Measurements from ENCODE around the gene ZCCHC24. TPM values are rescaled to one million over a fixed set of nuclear protein-coding genes. Genes with fewer than 3 reads are reported as not detected.

Gene ZCCHC24
- total RNA-seq, 1 experiment from 2014 or later = 3.3 TPM

DNA sequence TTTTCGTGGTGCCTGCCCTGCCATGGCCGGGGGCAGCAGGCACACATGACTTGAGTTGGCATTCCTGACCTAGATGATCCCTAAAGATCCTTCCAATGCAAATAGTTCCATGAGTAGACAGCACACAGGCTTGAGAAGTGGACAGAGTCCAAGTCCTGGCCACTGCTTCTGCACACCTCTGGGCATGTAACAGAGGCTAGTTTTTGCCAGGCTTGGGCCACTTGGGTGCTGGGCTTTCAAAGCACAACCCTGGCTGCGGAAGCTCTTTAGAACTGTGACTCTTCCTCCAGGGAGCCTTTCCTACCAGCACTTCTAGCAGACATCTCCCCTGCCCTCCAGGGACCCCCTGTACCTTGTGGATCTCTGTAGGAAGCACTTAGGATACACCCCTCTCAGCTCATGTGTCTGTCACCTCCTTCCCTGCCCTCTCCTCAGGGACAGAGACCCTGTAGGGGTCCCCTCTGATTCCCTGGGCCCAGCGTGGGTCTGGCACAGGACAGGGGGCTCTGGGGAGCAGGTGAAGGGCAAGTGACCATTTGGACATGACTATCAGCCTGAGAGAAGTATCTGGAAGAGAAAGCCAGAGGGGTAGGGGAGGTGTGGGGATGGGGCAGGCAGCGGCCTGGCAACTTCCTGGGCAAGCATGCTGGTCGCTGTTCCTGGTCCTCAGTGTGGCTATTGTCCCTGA is 36.2 kb downstream of the ZCCHC24 start:
- in situ Hi-C loops (cut with HindIII; ENCODE audit: low pct_unique_long_range_greater_than_20kb, low sequenced_read_pairs) = no loop called here
- no peak for DNase-seq (ENCODE audit: low read depth, low spot score)

DNA sequence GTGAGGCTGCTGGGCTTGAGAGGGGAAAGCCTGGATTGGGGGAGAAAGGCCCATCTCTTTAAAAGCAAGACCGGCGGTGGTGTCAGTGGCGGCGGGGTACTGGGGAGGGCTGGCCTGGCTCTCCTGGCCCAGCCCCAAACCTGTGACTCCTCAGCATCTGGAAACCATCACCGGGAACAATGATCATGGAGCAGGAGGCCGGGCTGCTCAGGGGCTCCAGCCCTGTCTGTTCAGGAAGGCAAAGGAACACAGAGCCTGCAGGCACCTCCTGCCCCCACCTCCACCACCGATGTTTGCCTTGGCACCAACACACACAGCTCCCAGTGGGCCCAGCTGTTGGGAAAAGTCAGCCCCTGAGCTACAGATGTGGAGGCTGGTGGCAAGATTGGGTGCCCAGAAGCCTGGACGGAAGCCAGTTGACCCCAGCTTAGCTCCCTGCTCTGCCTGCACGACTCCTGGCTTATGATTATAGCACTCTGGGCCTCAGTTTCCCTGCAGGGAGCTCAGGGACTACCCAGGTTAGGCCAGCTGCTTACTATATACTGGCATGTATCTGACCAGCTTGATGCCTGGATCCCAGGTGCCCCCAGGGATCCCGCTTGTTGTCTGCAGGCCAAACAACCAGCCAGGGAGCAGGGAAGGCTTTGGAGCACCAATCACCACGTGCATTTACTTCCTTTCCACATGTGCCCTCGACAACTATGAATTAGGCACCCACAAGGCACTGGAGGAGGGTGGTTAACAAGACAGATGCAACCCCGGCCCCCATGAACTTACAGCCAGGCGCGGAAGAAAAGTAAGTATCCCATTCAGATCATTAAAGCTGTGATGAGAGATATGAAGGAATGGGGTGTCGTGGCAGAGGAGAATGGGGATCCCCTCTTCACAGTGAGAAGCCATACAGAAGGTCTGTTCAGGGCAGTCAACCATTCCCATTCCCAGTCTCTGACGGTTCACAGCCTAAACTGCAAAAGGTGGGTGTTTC is 37.3 kb downstream of the ZCCHC24 start:
- in situ Hi-C loops (cut with HindIII; ENCODE audit: low pct_unique_long_range_greater_than_20kb, low sequenced_read_pairs) = no loop called here
- no peak for DNase-seq (ENCODE audit: low read depth, low spot score)

DNA sequence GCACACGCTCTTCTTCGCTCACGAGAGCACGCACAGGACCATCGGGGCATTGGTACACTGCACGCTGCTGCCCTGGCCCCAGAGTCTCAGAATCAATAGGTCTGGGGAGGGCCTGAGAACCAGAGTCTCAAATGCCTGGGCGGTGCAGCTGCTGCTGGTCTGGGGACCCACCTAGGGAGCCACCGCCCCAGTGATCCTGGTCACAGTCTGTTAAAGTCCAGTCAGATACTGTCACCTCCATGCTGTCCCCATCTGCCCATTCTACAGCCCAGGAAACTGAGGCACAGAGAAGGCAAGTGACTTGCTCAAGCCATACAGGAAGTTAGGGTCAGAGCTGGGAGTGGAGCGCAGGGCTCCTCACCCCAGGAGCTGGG is 38.0 kb downstream of the ZCCHC24 start:
- DNase-seq (ENCODE audit: low read depth, low spot score) = no peak
- in situ Hi-C loops (cut with HindIII; ENCODE audit: low pct_unique_long_range_greater_than_20kb, low sequenced_read_pairs) = no loop called here

DNA sequence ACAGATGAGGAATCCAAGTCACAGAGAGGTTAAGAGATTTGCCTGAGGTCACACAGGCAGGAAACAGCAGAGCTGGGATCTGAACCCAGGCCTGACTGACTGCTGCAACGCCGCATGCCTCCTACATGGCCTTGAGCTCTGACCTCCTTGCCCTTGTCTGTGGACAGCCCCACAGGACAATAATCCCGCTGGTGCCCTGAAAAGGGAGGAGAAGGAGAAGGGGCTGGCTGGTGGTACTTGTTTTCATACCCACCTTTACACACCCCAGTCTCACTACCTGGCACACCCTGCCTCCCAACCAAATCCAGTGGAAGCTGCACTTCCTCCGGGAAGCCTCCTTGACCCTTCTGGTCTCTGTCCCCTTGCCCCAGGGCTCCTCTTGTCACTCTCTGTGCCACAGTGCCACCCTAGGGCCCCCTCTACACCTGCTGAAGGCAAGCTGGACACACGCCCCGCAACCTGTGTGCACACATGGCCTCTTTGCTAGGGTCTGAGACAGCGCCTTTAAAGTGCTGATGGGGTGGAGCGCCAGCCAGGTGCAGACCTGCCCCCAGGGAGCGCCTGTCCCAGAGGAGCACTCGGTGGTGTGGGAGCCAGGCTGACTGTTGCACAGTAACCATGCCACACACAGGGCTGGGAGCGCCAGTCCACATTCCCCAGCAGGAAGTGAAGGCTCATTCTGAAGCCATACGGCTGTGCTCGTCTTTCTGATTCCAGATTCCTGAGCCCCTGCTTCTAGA is 38.6 kb downstream of the ZCCHC24 start:
- DNase-seq (ENCODE audit: low read depth, low spot score) = no peak
- in situ Hi-C loops (cut with HindIII; ENCODE audit: low pct_unique_long_range_greater_than_20kb, low sequenced_read_pairs) = no loop called here

DNA sequence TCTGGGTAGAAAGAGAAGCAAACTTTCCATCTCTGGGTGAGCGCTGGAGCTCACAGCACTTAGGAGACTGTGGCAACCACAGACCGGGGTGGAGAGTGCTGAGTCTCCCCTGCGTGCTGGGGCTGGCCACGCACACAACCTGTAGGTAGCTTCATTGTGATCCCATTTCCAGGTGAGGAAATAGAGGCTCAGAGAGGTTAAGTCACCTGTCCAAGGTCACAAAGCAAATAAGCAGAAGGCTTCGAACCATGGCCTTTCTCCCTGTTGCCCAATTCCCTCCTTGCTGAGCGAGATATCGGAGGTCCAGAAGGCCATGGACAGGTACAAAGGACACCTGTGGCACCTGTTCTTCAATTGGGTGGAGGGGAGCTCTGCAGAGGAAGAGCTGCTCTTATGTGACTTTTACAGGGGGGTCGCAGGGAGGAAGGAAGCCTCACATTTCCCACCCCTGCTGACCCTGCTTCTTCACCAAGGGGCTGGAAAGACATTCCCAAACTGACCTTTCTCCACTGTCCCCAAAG is 39.4 kb downstream of the ZCCHC24 start:
- in situ Hi-C loops (cut with HindIII; ENCODE audit: low pct_unique_long_range_greater_than_20kb, low sequenced_read_pairs) = no loop called here
- DNase-seq (ENCODE audit: low read depth, low spot score) = no peak

DNA sequence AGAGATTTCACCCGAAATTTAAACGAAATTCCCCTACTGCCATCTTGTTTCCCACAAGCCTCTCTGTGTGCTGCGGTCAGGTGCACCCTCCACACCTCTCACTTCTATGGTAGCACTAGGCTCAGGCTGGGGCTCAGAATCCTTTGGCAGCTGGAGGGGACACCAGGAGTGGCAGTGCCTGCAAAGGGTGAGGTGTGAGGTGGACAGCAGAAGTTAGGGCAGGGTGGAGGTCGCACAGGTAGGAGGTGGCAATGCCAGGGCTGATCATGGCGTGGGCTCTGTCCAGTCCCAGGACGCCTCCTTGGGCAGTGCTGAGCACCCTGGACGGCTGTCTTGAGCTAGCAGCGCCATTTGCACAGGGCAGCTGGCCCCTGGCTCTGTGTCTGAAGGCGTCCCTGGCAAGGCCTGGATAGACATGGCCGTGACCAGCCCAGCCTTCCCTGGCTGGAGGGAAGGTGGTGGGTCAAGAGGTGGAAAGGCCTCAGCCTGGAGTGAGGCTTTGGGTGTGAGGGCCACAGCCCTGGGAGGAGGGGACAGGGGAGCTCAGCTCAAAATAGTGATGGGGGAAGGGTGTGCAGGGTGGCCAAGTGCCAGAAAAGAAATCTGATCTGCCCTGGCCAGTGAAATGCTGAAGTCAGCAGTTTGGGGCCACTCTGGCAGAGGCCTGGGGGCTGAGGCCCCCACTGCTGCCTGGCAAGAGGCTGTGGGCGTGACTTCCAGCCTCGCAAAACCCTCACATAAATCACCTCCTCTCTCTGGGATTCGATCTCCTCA is 40.0 kb downstream of the ZCCHC24 start:
- no peak for DNase-seq (ENCODE audit: low read depth, low spot score)
- in situ Hi-C loops (cut with HindIII; ENCODE audit: low pct_unique_long_range_greater_than_20kb, low sequenced_read_pairs) = no loop called here

DNA sequence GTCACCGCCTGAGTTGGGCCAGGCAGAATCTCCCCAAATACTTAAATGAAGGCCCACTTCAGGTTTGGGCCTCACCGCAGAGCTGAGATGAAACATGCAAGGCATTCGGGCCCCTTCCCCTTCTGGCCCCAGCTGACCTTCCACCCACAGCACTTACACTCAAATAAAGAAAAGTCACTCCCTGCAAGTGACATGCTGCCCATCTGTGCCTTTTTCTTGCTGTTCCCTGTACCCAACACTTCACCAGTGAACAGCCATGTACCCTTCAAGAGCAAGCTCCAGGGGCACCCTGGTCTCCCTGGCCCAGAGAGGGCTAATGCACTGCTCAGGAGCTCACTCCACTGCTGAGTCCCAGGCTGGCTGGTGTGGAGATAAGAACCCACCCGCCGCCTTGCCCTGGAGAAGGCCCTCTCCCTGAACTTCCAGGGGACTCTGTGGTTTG is 40.7 kb downstream of the ZCCHC24 start:
- in situ Hi-C loops (cut with HindIII; ENCODE audit: low pct_unique_long_range_greater_than_20kb, low sequenced_read_pairs) = no loop called here
- DNase-seq (ENCODE audit: low read depth, low spot score) = no peak

DNA sequence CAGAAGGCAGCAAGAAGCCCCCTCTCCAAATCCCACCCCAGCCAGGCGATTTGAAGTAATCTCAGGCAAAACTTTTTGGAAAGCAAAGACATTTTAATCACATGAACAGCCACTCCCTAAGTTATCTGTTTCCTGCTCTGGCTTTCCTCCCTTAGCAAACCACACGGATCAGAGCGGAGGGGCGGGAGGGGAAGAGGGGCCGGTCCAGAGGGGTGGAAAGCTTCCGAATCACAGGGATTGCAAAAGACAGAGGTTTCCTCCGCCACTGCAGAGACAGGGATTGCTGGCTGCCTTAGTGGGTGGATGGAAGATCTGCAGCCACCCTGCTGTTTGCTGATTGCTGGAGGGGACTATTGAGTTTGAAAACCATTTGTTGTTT is 41.2 kb downstream of the ZCCHC24 start:
- in situ Hi-C loops (cut with HindIII; ENCODE audit: low pct_unique_long_range_greater_than_20kb, low sequenced_read_pairs) = no loop called here
- DNase-seq (ENCODE audit: low read depth, low spot score) = peak; percentile 20

DNA sequence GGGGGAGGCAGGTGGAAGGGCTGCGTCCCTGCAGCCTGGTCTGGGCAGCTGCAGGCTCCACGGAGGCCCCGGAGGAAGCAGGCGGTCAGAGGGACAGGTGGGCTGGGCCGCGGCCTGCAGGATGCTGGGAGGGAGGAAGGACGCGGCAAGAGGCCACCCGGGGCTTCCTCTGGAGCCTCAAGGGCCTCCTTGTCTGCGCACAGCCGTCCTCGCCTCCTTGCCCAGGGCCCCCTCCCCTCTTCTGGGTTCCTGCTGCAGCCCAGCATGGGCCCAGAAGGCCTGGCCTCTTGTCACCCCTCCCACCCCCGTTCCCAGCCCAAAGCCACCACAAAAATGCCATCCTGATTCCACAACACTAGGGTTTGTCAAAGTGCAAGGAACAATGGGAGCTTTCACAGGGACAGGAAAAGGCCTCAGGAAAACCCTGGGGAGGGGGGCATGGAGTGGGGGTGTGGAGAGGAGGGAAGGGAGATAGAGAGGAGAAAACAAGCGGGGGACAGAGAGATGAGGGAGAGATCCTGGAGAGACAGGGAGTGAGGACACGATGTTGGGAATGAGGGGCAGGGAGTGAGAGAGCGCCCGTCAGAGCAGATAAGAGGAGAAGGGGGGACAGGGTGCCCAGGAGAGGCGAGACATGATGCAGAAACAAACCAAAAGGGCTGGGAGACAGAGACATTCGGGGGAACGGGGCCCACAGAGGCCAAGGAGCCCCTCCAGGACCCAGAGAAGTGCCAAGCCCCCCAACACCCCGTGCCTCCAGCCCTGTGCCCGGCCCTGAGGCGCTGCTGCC is 41.8 kb downstream of the ZCCHC24 start:
- in situ Hi-C loops (cut with HindIII; ENCODE audit: low pct_unique_long_range_greater_than_20kb, low sequenced_read_pairs) = no loop called here
- peak; percentile 72 for DNase-seq (ENCODE audit: low read depth, low spot score)

DNA sequence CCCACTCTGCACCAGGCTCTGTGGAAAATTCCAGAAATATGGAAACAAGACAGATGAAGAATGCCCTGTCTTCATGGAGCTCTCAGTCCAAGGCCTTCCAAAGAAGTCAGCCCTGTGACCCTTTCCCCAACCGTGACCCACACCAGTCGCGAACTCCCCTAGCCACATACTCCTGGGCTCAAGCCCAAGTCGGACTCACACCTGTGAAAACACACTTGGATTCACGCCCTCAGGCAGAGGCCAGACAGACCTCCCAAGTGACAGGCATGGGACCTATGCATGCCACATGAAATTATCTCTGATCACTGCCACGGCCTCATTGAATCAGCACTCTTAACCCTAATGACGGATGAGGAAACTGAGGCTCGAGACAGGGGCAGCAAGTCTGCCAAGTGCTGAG is 42.5 kb downstream of the ZCCHC24 start:
- in situ Hi-C loops (cut with HindIII; ENCODE audit: low pct_unique_long_range_greater_than_20kb, low sequenced_read_pairs) = no loop called here
- no peak for DNase-seq (ENCODE audit: low read depth, low spot score)

DNA sequence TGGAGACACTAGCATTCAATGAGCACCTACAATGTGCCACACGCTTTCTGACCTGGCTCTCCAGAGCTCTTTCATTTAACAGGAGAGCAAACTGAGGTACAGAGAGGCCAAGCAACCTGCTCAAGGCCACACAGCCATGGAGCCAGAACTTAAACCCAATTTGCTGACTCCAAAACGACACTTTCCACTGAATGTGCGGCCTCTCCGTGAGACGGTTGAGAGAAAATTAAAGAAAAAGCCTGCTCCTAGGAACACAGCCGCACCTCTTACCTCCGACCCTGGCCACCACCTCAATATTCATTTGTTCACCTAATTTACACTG is 42.8 kb downstream of the ZCCHC24 start:
- in situ Hi-C loops (cut with HindIII; ENCODE audit: low pct_unique_long_range_greater_than_20kb, low sequenced_read_pairs) = no loop called here
- DNase-seq (ENCODE audit: low read depth, low spot score) = no peak

DNA sequence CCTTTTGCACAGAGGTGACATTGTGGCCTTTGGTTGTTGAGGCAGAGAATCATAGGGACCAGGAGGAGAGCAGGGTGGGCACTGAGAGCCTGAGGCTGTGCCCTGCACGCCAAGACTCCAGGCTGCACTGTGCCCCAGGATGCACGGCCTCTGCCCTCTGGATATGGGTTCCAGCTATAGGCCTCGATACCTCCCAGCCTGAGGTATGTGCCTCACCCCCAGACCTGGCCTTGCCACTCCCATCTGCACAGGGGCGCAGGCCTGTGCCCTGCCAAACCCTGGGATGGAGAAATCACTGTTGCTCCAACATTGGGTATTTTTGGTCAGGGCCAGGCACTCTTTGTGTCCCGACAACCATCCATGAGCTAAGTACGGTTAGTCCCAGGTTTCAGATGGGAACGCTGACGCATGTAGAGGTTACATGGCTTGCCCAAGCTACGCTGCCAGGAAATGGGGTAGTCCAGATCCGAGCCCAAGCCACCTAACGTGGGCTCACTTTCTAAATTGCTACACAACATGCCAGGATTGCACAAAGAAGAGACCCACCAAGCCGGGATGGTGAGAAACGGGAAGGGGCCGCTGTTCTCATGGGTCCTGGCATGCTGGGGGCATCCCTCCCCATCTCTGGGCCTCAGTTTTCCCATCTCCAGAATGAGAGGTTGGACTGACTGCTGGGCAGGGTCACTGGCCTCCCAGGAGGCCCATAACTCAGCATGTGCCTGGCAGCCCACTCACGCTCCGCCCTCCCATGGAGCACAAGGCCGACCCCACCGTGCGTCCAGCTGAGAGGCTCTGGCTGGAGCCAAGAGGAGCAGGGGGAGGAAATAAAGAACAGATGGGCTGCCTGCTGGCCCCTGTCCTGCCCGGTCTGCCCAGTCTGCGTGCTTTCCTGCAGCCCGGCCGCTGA is 44.2 kb downstream of the ZCCHC24 start:
- in situ Hi-C loops (cut with HindIII; ENCODE audit: low pct_unique_long_range_greater_than_20kb, low sequenced_read_pairs) = no loop called here
- DNase-seq (ENCODE audit: low read depth, low spot score) = no peak

DNA sequence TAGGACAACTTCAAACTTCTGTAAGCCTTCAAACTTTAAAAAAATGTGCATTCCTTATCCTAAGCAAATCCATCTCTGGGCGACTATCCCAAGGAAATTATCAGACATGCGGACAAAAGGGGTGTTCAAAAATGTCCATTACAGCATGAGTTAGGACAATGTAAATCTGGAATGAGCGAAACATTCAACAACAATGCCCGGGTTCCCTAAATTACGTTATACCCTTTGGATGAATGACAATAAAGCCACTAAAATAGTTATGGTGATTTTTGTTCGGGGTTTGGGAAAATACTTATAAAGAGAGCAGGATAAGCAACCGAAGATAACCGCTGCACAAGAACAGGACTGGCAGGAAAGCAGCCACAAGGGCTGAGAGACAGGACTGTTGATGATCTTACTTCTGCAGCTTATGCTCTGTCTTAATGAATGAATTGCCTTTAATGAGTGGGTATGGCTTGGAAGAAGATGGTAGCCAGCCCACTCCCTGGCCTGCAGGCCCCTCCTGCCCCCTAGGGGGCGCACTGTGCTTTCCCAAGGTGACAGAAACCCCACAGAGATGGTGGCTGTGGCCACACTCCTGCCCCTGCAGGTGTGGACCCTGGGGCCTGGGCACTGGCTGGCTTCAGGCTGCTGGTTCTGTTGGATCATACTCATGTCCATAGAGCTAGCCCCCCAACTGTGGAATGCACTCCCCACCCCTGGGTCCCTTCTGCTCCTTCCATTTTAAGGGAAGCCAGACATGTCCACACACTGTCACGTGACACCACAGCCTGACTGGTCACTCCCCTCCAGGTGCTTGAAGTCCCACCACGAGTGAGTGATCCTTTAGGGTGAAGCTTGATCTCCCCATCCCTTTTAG is 45.0 kb downstream of the ZCCHC24 start:
- peak; percentile 63 for DNase-seq (ENCODE audit: low read depth, low spot score)
- in situ Hi-C loops (cut with HindIII; ENCODE audit: low pct_unique_long_range_greater_than_20kb, low sequenced_read_pairs) = no loop called here

DNA sequence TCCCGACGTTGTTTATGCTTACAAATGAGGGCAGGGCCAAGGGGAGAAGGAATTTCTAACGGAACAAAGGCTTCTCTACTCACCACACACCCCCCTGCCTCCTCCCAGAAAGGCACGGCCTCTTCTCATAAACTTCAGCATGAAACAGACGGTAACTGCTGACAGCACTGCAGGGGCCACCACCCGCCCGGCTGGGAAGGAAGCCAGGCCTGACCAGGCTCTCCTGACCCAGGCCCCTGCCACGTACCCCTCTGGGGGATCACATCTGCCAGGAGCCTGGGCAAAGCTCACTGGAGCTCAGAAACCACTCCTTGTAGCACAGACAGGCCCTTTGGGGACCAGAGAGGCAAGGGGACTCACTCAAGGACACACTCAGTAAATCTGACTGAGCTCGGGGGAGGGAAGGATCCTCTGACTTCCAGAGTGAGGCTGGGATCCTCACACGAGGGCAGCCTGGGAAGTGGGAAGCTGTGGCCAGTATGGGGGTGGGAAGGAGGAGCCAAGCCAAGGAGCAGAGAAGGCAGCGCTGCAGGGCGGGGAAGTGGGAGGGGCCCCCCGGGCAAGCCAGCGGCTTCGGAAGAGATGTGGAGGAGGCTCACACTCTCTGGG is 46.1 kb downstream of the ZCCHC24 start:
- peak; percentile 42 for DNase-seq (ENCODE audit: low read depth, low spot score)
- in situ Hi-C loops (cut with HindIII; ENCODE audit: low pct_unique_long_range_greater_than_20kb, low sequenced_read_pairs) = no loop called here

DNA sequence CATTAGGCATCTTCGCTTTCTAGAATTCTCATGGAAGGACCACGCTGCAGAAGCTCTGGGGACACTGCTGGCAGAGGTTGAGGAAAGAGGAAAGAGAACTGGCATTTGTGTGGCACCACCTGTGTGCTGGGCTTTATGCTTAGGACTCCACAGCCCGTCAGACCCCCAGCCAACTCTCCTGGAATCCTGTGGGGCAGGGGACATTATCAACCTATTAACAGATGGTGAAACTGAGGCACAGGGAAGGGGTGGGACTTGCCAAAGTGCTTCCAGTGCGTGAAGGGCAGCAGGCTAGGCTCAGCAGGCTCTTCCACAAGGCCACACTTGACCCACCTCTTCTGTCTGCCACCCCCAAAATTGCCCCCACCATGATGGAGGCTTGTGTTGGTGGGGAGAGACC is 46.8 kb downstream of the ZCCHC24 start:
- DNase-seq (ENCODE audit: low read depth, low spot score) = no peak
- in situ Hi-C loops (cut with HindIII; ENCODE audit: low pct_unique_long_range_greater_than_20kb, low sequenced_read_pairs) = no loop called here
